Subcutaneous adipose tissue (tissue), 4 donors: Measurements from ENCODE around the gene TERT. TPM values are rescaled to one million over a fixed set of nuclear protein-coding genes. Genes with fewer than 3 reads are reported as not detected.

Experiments
- total RNA-seq, 4 donors: library from RNA; depleted of rRNA; stranded (reverse); fragments of >200 nt; gene quantifications; one replicate each; pipeline ENCODE4 v1.1.0, GENCODE V29; 2016
- TF ChIP-seq, protein P1 (sequence below): fragments of 450-650 bp; IDR thresholded peaks from one replicate; pipeline ENCODE4 v1.5.1; 2016; ENCODE audit warnings: low read depth, mild to moderate bottlenecking, control low read depth, antibody characterized with exemption, moderate library complexity

TERT gene
- total RNA-seq, 4 donors from 2014 or later = not detected

DNA sequence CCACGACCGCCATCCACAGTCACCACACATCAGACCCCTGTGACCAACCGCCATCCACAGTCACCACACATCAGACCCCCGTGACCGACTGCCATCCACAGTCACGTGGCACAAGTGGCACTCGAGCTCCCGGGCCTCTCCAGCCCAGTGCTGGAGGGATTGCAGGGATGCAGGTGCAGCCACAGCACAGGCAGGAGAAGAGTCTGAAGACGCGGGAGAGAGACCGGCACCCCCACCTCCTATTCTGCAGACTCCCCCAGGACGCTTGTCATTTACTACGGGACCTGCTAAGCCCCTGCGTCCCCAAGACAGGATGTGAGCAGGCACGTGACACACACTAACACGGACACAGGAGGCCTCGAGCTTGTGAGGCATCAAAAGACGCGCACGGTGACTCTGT, 21.1 kb downstream of the TERT start:
- TF ChIP-seq, protein P1, sequence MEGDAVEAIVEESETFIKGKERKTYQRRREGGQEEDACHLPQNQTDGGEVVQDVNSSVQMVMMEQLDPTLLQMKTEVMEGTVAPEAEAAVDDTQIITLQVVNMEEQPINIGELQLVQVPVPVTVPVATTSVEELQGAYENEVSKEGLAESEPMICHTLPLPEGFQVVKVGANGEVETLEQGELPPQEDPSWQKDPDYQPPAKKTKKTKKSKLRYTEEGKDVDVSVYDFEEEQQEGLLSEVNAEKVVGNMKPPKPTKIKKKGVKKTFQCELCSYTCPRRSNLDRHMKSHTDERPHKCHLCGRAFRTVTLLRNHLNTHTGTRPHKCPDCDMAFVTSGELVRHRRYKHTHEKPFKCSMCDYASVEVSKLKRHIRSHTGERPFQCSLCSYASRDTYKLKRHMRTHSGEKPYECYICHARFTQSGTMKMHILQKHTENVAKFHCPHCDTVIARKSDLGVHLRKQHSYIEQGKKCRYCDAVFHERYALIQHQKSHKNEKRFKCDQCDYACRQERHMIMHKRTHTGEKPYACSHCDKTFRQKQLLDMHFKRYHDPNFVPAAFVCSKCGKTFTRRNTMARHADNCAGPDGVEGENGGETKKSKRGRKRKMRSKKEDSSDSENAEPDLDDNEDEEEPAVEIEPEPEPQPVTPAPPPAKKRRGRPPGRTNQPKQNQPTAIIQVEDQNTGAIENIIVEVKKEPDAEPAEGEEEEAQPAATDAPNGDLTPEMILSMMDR = no peak

GRCh38 chr5:1272201-1272600, 22.7 kb downstream of the TERT start:
- TF ChIP-seq, protein P1 = no peak

DNA sequence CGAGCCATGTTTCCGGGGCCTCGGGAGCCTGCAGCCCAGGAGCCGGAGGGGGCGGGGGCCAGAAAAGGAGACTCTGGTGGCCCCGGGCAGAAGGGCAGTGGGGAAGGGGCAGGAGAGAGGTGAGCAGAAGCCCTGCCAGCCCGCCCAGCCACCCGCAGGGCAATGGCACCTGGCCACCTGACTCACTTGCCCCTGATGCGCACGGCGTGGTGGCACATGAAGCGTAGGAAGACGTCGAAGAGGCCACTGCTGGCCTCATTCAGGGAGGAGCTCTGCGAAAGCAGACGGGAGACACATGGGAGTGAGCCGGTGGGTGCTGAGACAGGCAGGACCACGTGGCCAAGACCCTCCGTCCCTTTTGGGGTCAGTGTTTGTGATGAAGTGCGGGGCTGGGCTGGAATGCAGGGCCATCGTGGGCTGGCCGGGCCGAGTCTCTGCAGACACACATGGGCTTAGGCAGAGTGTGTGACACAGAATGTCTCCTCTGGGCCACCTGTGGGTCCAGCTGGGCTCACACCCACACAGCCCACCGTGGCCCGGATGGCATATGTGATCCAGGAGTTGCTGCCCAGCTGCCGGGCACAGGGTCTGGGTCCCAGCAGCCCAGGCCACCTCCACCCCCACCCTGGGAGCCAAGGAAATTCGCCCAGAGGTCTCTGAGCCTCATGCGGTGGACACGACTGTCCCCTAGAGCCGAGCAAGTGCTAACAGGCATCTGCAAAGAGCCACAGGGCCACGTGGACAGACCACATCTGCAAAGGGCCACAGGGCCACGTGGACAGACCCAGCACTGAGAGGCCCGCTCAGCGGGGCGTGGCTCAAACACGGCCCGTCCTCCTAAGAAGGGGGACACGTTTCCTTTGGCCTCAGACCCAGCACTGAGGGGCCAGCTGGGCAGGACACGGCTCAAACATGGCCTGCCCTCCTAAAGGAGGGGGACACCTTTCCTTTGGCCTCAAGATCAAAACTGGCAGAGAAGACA, 23.6 kb downstream of the TERT start:
- TF ChIP-seq, protein P1 = no peak

GRCh38 chr5:1270426-1270825, 24.4 kb downstream of the TERT start:
- TF ChIP-seq, protein P1 = no peak

DNA sequence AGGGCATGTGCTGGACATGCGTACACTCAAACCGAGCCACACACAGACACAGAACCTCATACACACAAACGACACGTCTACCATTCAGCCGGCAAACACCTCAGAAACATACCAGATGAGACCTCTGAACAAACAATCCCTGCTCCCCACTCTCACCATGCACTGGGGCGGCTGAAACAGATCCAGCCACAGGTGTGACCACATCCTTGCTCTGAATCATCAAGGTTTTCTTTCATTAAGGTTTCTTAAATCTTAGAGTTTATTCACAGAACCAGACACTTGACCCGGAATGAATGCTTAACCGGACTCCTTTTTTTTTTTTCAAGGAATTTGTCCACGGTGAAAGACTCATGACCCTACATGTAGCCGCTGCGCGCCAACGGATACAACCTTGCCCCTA, 26.2 kb downstream of the TERT start:
- TF ChIP-seq, protein P1 = no peak

GRCh38 chr5:1268056-1268455, 26.8 kb downstream of the TERT start:
- TF ChIP-seq, protein P1 = no peak

- TF ChIP-seq, protein P1 = no peak
Observed at GRCh38 chr5:1266791-1267190, 28.1 kb downstream of the TERT start.
